Kasumi-1 (cell line): ENCODE measurements around the gene PGA5.

Source experiments
- DNase-seq, 2 experiments: peaks; one replicate each; lab custom pipeline; 2025; lab: John Stamatoyannopoulos, UW

Gene PGA5

GRCh38 chr11:61267437-61267841 is 26.5 kb downstream of the PGA5 start:
- no peak for DNase-seq

- no peak for DNase-seq
Observed at GRCh38 chr11:61268588-61269250, 27.7 kb downstream of the PGA5 start.

- no peak for DNase-seq
Observed at GRCh38 chr11:61270354-61271076, 29.5 kb downstream of the PGA5 start.

GRCh38 chr11:61272731-61273130 is 31.8 kb downstream of the PGA5 start:
- DNase-seq, result no peak

- no peak for DNase-seq
Observed at GRCh38 chr11:61273178-61274078, 32.5 kb downstream of the PGA5 start.

- no peak for DNase-seq
Observed at GRCh38 chr11:61274084-61274483, 33.1 kb downstream of the PGA5 start.

- DNase-seq, result no peak
Observed at GRCh38 chr11:61275191-61275590, 34.2 kb downstream of the PGA5 start.

GRCh38 chr11:61277186-61278000 is 36.4 kb downstream of the PGA5 start:
- DNase-seq, result no peak

GRCh38 chr11:61278001-61278470 is 37.1 kb downstream of the PGA5 start:
- DNase-seq, result no peak

- DNase-seq, result no peak
Observed at GRCh38 chr11:61279934-61280659, 39.1 kb downstream of the PGA5 start.

GRCh38 chr11:61280883-61281580 is 40.1 kb downstream of the PGA5 start:
- DNase-seq, result no peak

GRCh38 chr11:61281581-61282250 is 40.7 kb downstream of the PGA5 start:
- DNase-seq, result no peak

GRCh38 chr11:61283613-61284012 is 42.6 kb downstream of the PGA5 start:
- DNase-seq, result no peak

- no peak for DNase-seq
Observed at GRCh38 chr11:61287338-61287977, 46.5 kb downstream of the PGA5 start.

- DNase-seq, result no peak
Observed at GRCh38 chr11:61290905-61291690, 50.1 kb downstream of the PGA5 start.

- DNase-seq, result no peak
Observed at GRCh38 chr11:61292356-61292755, 51.4 kb downstream of the PGA5 start.

GRCh38 chr11:61293867-61294716 is 53.1 kb downstream of the PGA5 start:
- peak; percentile 58 to 67 for DNase-seq
